OCI-LY3 (cell line): ENCODE data around the gene LRRC75B.

ENCODE experiments used
- EZH2phosphoT487 ChIP-seq: fragments of 200-600 bp; shearing (Covaris generic); IDR thresholded peaks from 2 replicates; pipeline ENCODE4 v1.6.1; 2018; ENCODE audit warnings: antibody characterized with exemption, mixed run types, low read depth
- TF ChIP-seq, protein P1 (sequence below): fragments of 200-600, 300-600 bp; sonication (generic); IDR thresholded peaks from 2 replicates; pipeline ENCODE4 v1.5.1; 2014; ENCODE audit warnings: antibody characterized with exemption, low read length, low read depth

- TF ChIP-seq, protein P1, sequence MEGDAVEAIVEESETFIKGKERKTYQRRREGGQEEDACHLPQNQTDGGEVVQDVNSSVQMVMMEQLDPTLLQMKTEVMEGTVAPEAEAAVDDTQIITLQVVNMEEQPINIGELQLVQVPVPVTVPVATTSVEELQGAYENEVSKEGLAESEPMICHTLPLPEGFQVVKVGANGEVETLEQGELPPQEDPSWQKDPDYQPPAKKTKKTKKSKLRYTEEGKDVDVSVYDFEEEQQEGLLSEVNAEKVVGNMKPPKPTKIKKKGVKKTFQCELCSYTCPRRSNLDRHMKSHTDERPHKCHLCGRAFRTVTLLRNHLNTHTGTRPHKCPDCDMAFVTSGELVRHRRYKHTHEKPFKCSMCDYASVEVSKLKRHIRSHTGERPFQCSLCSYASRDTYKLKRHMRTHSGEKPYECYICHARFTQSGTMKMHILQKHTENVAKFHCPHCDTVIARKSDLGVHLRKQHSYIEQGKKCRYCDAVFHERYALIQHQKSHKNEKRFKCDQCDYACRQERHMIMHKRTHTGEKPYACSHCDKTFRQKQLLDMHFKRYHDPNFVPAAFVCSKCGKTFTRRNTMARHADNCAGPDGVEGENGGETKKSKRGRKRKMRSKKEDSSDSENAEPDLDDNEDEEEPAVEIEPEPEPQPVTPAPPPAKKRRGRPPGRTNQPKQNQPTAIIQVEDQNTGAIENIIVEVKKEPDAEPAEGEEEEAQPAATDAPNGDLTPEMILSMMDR, result no peak
- no peak for TF ChIP-seq EZH2phosphoT487
Observed at GRCh38 chr22:24593836-24594568, 1.1 kb upstream of the LRRC75B start.
